Activated naive CD4-positive, alpha-beta T cell treated with anti-CD3 and anti-CD28 coated beads, Interleukin-2, amount 50 U/mL, for 16 hours (primary cell): ENCODE measurements around the gene IGF2.

ENCODE experiments used
- DNase-seq: peaks from one replicate; pipeline ENCODE4 v3.0.0-alpha.2; 2020

Gene IGF2

GRCh38 chr11:2153581-2154194 lies 14.5 kb upstream of the IGF2 start:
- DNase-seq: no peak

DNA sequence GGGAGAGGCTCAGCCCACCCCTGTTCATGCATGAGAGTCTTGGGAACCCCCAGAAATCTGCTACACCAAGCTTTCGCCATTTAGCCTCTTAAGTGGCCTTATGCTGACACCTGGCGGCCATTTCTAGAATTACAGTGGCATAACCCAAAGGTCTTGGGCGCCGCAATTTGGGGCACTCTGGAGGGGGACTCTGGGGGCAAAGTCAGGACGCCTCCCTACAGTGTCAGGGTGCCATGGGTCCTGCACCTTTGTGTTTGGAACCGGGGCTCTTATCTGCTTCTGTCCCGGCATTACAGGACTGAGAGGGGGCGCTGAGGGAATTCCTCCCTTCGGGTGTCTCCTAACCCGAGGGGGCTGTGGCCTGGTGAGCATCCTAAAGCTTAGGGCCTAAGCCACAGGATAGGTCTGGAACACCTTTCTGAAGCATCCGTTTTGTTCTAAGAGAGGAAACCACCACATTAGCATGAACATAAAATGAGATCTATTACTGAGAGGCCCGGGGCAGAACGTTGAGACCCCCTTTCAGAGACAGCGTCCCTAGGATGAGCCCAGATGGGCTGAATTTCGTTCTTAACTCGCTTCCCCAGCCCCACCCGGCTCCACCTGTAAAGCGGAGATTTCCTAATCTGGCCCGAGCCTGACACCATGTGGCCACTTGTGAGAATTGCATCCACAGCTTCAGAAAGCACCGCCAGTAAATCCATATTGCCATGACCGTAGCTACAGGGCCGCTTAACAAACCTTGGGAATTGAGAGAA lies 12.5 kb upstream of the IGF2 start:
- peak; percentile 81 for DNase-seq

GRCh38 chr11:2149864-2150847 lies 11.0 kb upstream of the IGF2 start:
- no peak for DNase-seq

- no peak for DNase-seq
These were observed 10.3 kb upstream of the IGF2 start for GRCh38 chr11:2149460-2149859.

DNA sequence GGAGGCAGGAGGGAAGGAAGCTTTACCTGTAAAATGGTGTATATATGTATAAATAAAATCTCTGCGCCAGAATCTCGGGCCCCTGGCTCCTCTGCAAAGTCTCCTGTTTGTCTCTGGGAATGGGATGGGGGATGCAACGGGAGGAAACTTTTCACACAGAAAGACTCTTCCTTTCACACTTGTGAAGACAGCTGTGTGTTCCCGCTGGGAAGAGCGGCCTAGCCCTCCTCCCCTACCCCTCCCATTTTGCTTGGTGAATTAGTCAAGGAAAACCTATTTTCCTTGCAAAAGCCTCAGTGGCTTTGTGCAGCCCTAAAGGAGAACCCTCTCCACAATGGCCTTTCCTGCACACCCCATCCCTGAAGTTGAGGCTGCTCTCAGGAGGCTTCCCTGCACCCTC lies 9.4 kb upstream of the IGF2 start:
- DNase-seq: no peak

DNA sequence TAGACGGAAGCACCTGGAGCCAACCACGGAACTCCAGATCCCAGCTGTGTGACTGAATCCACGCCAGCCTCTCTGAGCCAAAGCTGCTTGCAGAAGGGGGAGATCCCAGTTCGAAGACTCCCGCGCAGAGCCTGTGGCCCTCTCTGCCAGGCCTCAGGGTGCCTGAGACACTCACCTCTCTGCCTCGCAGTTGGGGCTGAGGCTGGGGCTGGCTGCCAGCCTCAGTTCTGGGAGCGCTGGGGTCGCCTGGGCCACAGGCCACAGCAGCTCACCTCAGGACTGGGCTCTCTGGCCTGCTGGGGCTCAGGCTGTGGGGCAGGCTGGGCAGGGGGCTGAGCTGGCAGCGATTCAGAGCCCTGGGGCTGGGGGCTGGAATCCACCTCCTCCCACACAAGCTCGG lies 8.2 kb upstream of the IGF2 start:
- DNase-seq: no peak

GRCh38 chr11:2146051-2146450 lies 6.9 kb upstream of the IGF2 start:
- no peak for DNase-seq

GRCh38 chr11:2144544-2145248 lies 5.5 kb upstream of the IGF2 start:
- DNase-seq: no peak

DNA sequence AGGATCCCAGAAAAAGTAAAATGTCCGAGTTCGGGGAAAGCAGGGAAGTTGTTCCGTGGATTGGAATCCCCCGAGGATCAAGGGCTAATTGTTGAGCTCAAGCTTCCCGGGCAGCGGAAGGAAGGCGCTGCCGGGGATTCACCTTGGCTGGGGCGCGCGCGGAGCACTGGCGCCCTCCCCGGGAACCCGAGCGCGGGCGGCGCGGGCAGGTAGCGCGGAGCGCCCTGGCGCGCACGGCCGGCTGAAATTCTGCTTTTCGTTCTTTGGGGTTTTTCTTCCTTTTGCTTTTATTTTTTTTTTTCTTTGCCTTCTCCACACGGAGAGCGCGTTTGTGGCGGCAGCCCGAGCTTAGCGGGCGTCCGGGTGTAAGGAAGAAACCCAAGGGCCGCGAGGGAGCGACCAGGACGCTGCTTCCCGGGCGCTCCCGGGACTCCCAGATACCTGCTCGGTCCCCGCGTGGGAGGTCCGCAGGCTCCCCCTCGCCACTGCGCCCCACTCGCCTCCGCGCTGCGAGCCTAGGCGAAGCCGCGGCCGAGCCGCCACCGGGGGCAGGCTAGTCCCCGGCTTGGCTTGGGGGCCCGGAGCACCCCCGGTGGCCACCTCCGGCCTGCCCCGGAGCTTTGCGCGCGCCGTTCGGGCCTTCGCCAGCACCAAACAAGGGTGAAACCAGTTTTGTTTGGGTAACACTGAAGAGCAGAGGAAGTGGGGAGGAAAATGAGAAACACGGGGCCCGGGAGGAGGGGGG lies 4.8 kb upstream of the IGF2 start:
- DNase-seq: no peak

DNA sequence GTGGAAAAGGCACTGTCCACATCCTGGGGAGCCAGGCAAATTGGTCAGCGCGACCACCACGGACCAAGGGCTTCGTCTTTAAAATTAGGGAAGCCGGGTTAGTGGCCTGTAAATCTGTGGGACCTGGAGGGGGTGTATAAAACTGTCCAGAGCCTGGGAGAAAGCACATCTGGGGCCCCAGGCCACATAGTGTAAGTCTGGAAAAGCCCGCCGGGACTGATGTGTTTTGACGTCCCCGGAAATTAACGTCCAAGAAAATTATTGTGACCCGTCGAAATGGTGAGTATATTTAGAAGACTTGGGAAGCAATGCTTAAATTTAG lies 4.2 kb upstream of the IGF2 start:
- DNase-seq: no peak

GRCh38 chr11:2142762-2143202 lies 3.6 kb upstream of the IGF2 start:
- peak; percentile 56 for DNase-seq

GRCh38 chr11:2142300-2142759 lies 3.1 kb upstream of the IGF2 start:
- DNase-seq: no peak

DNA sequence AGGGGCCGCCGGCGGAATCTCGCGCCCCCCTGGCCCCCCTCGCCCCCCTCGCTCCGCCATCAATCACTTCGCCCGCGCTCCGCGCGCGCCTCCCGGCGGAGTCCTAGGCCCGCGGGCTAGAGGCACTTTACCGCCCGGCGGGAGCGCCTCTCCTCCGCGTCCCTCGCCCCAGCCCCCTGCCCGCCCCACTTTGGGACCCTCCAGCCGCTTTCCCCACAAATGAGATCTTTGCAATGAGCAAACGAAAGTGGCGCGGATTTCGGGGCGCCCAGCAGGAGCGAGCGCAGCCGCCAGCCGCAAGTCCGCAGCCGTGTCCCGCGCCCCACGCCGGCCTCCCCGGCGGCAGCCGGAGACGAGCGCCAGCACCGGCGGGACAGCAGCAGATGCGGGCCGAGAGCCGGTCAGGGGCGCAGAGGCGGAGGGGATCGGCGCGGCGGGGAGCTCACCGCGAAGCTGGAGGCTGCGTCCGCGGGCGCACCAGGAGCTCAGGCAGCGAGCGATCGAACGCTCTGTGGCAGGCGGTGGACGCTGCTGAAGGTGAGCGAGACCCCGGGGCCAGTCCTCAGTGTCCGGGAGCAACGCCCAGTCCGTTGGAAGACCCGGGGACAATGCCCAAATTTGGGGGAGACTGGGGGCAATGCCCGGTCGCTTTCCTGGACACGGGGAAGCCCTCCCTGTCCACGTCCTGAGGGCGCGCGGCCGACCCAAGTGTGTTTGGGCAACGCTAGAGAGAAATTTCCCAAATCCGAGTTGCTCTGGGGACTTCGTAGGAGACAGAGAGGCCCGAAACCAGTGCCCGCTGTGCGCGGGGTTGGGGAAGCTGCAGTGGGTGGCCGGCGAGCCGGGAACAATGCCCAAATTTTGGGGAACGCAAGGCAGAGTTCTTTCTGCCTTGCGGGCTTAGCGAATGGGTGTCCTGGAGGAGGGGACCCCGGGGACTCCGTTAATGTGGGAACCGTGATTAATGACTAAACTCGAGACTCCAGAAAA lies 1.5 kb upstream of the IGF2 start:
- DNase-seq: no peak

DNA sequence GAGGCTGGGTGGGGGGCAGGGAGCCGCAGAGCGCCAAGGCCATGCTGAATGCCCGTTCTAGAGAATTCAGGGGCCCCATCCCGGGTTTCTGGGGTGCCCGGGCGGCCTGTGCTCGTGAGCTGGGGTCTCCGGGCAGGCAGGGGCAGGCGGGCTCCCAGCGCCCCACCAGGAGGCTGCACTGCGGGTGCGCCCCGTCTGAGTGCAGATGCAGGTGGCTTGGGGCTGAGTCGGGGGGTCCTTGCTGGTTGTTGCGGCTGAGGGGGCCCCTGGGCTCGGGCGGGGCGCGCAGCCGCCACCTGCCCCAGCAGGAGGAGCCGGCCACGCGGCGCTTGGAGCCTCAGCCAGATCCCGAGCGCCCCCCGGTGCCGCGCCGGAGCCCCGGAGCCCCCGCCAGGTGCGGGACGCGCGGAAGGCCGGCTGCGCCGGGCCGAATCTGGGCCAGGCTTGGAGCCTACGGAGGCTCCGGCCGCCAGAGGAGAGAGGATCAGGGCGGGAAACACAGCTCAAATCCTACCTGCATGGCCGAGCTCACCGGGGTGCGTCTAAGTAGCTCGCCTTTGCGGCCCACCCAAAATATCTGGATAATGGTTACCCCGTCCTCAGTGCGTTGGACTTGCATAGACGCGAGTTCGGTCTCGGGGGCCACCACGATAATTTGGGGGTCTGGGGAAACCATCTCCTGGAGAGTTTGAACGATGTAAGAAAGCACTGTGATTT lies 590 bp upstream of the IGF2 start:
- DNase-seq: no peak

GRCh38 chr11:2138431-2139122 lies 612 bp downstream of the IGF2 start:
- DNase-seq: peak; percentile 34

GRCh38 chr11:2138068-2138430 lies 1.1 kb downstream of the IGF2 start:
- DNase-seq: no peak

- DNase-seq: no peak
These were observed 1.8 kb downstream of the IGF2 start for GRCh38 chr11:2137202-2138067.

- no peak for DNase-seq
These were observed 2.3 kb downstream of the IGF2 start for GRCh38 chr11:2136952-2137201.
